Neural crest cell (in vitro differentiated cells): ENCODE data around the gene GALNT16. TPM values are rescaled to one million over a fixed set of nuclear protein-coding genes. Genes with fewer than 3 reads are reported as not detected.

Experiments used
- DNase-seq: peaks from one replicate; pipeline ENCODE4 v3.0.0; 2021; ENCODE audit warnings: low read depth, mixed read lengths, low spot score
- H3K27ac Mint-ChIP-seq: one replicate; pipeline ENCODE4 v1.8.0; 2021; ENCODE audit warnings: mild to moderate bottlenecking, mixed read lengths; ENCODE audit not compliant: unreplicated experiment
- H3K27me3 Mint-ChIP-seq: 2 replicates; pipeline ENCODE4 v1.8.0; 2021; ENCODE audit warnings: low read depth, mild to moderate bottlenecking, mixed read lengths
- H3K36me3 Mint-ChIP-seq: 2 replicates; pipeline ENCODE4 v1.8.0; 2021; ENCODE audit warnings: low read depth, mild to moderate bottlenecking, mixed read lengths
- H3K4me1 Mint-ChIP-seq: 2 replicates; pipeline ENCODE4 v1.8.0; 2021; ENCODE audit warnings: mixed read lengths
- H3K4me3 Mint-ChIP-seq: one replicate; pipeline ENCODE4 v1.8.0; 2021; ENCODE audit warnings: mild to moderate bottlenecking, mixed read lengths
- H3K9me3 Mint-ChIP-seq: 2 replicates; pipeline ENCODE4 v1.8.0; 2021; ENCODE audit warnings: mixed read lengths
- total RNA-seq: library from RNA; stranded (reverse); gene quantifications from 2 replicates; pipeline ENCODE4 v1.2.1, GENCODE V29; 2021
- TF ChIP-seq, protein P1 (sequence below): fragments of 200-600 bp; sonication (generic); conservative IDR thresholded peaks from 2 replicates; pipeline ENCODE4 v1.5.0; 2021; ENCODE audit warnings: antibody characterized with exemption, mild to moderate bottlenecking

Gene GALNT16
- total RNA-seq, 1 donor from 2014 or later: 20.1 TPM

DNA sequence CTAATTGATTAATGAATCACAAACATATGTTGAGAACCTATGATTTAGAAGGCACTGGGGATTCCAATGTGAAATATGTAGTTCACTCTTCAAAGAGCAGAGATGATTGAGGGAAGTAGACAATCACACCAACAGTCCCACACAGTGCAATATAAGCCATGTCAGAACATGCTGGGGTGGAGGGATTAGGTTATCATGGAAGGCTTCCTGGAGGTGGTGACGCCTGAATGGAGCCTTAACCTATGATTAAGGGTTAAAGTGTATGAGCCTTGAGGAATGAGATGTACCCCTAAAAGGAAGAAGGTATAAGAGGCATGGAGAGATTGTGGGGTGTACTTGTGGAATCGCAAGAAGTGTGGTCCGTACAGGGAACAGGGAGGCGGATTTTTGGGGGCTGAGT is 106.8 kb downstream of the GALNT16 start:
- no peak for DNase-seq
- peaks cover 19% of the 10 kb centered on the region for H3K4me1 Mint-ChIP-seq
- H3K4me3 Mint-ChIP-seq: no peak overlapping the region
- H3K27ac Mint-ChIP-seq: no peak overlapping the region
- no peaks in the 10 kb centered on the region for H3K27me3 Mint-ChIP-seq
- H3K9me3 Mint-ChIP-seq: no peaks in the 10 kb centered on the region
- TF ChIP-seq, protein P1, sequence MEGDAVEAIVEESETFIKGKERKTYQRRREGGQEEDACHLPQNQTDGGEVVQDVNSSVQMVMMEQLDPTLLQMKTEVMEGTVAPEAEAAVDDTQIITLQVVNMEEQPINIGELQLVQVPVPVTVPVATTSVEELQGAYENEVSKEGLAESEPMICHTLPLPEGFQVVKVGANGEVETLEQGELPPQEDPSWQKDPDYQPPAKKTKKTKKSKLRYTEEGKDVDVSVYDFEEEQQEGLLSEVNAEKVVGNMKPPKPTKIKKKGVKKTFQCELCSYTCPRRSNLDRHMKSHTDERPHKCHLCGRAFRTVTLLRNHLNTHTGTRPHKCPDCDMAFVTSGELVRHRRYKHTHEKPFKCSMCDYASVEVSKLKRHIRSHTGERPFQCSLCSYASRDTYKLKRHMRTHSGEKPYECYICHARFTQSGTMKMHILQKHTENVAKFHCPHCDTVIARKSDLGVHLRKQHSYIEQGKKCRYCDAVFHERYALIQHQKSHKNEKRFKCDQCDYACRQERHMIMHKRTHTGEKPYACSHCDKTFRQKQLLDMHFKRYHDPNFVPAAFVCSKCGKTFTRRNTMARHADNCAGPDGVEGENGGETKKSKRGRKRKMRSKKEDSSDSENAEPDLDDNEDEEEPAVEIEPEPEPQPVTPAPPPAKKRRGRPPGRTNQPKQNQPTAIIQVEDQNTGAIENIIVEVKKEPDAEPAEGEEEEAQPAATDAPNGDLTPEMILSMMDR: no peak
- H3K36me3 Mint-ChIP-seq: peaks cover 5% of the 10 kb centered on the region

DNA sequence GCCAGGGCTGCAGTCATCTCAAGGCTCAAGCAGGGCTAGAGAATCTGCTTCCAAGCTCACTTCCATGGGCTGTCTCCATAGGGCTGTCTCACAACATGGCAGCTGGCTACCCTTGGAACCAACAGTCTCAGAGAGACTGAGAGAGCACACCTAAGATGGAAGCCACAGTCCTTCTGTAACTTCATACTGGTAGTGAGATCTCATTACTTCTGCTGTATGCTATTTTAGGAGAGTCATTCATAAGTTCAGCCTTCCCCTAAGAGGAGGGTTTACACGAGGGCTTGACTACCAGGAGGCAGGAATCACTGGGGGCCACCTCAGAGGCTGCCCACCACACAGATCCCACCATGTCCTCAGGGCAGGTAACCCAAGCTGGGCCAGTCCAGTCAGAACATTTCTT is 108.4 kb downstream of the GALNT16 start:
- TF ChIP-seq, protein P1: no peak
- no peak for DNase-seq

DNA sequence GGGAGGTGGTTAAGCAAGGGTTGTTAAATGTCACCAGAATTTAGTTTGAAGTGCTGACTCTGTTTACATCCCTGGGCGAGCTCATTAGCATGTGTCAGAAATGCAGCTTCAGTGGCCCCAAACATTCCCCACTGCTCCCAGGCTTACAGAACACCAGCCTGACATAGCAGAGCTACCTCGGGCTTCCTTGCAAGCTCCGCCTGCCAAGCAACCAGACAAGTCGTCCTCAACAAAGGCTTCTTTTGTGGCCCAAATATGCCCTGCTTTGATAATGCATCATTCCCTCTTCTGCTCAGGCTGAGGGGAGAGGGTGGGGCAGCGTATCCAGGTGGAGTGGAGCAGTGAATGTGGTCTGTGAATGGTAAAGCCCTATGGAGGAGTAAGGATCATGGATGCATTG is 110.1 kb downstream of the GALNT16 start:
- TF ChIP-seq, protein P1: no peak
- no peak for DNase-seq
- peaks cover 23% of the 10 kb centered on the region for H3K36me3 Mint-ChIP-seq
- H3K27me3 Mint-ChIP-seq: no peaks in the 10 kb centered on the region
- H3K4me3 Mint-ChIP-seq: no peak overlapping the region
- H3K9me3 Mint-ChIP-seq: no peaks in the 10 kb centered on the region
- no peaks in the 10 kb centered on the region for H3K4me1 Mint-ChIP-seq
- H3K27ac Mint-ChIP-seq: no peak overlapping the region

More for the DNA sequence above, 108.4 kb downstream of the GALNT16 start:
- Mint-ChIP-seq H3K4me1 (peaks cover 13% of the 10 kb centered on the region), H3K9me3 (no peaks in the 10 kb centered on the region), H3K4me3 (no peak overlapping the region), H3K36me3 (peaks cover 11% of the 10 kb centered on the region), H3K27ac (no peak overlapping the region), H3K27me3 (no peaks in the 10 kb centered on the region)

DNA sequence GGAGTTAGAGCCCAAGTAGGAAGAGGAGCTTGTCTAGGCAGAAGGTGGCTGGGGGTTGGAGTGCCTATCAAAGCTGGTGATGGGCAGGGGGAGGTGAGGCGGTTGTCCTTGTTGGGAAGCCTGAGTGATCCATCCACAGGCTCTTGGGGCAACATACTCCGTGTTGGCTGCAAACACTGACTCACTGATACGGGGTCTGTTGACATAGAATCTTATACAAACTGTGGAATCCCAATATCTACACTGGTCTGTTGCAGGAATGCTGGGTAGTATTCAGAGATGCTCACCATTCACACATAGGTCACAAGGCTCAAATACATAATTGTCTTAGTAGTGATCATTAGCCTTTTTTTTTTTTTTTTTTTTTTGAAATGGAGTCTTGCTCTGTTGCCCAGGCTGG is 112.2 kb downstream of the GALNT16 start:
- peaks cover 10% of the 10 kb centered on the region for H3K9me3 Mint-ChIP-seq
- H3K4me1 Mint-ChIP-seq: no peaks in the 10 kb centered on the region
- H3K36me3 Mint-ChIP-seq: peaks cover 41% of the 10 kb centered on the region
- no peaks in the 10 kb centered on the region for H3K27me3 Mint-ChIP-seq
- H3K27ac Mint-ChIP-seq: no peak overlapping the region
- no peak for DNase-seq
- H3K4me3 Mint-ChIP-seq: no peak overlapping the region
- TF ChIP-seq, protein P1: no peak

DNA sequence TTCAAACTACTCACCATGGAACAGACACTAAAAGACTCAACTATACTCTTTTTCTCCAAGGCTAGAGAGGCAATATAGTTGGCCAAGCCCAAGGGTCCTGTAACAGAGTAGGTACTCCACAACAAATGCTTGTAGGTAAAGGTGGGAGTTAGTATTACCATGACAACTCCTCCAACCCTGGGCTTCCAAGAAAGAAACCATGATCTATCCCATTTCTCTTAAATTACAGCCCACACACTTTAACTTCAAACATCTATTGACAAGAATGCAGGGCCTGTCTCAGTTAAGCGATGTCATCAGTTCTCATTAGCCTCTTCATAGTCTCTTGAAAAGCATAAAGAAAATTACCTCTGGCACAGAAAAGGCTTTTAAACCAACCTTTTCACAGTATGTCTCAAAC is 113.1 kb downstream of the GALNT16 start:
- TF ChIP-seq, protein P1: no peak
- H3K4me3 Mint-ChIP-seq: no peak overlapping the region
- peaks cover 44% of the 10 kb centered on the region for H3K36me3 Mint-ChIP-seq
- no peak overlapping the region for H3K27ac Mint-ChIP-seq
- H3K27me3 Mint-ChIP-seq: no peaks in the 10 kb centered on the region
- DNase-seq: no peak
- peaks cover 12% of the 10 kb centered on the region for H3K9me3 Mint-ChIP-seq
- H3K4me1 Mint-ChIP-seq: no peaks in the 10 kb centered on the region

DNA sequence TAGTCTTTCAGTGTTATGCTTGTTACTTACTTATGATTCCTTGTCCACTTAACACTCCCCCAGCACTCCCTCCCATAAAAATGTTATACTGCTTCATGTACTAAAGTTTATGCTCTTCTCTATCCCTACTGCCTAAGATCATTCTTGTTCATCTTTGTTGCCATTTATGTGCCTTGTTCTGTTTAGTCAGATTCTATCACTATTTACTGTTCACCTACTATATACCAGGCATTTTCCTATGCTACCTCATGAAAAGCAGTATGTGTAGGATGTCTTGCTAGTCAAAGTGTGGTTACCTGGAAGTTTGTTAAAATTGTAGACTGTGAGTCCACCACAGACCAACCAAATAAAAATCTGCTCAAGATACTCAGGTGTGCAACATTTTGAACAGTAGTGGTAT is 114.3 kb downstream of the GALNT16 start:
- Mint-ChIP-seq H3K4me3 (no peak overlapping the region), H3K27ac (no peak overlapping the region), H3K27me3 (no peaks in the 10 kb centered on the region), H3K9me3 (peaks cover 12% of the 10 kb centered on the region), H3K36me3 (peaks cover 46% of the 10 kb centered on the region), H3K4me1 (no peaks in the 10 kb centered on the region)
- no peak for DNase-seq
- TF ChIP-seq, protein P1: no peak
